ENCODE data around the gene RLN3.
"Not testable (repeated sequence)": the region's sequence is repeated elsewhere in the genome, so short reads cannot be mapped to it uniquely, and the experiment has no call there.

RLN3 gene

GRCh38 chr19:13995878-13996765, 31.8 kb upstream of the RLN3 start:
- no peak for DNase-seq

- DNase-seq: no peak
These were observed 30.9 kb upstream of the RLN3 start for GRCh38 chr19:13996928-13997630.

- no peak for DNase-seq
These were observed 30.4 kb upstream of the RLN3 start for GRCh38 chr19:13997631-13997962.

- no peak for DNase-seq
These were observed 29.5 kb upstream of the RLN3 start for GRCh38 chr19:13998426-13998825.

- no peak for DNase-seq
These were observed 28.9 kb upstream of the RLN3 start for GRCh38 chr19:13999085-13999484.

GRCh38 chr19:14000691-14001375, 27.1 kb upstream of the RLN3 start:
- no peak for DNase-seq

GRCh38 chr19:14002571-14003250, 25.2 kb upstream of the RLN3 start:
- peak; percentile 47 for DNase-seq

GRCh38 chr19:14003251-14004055, 24.5 kb upstream of the RLN3 start:
- peak; percentile 42 for DNase-seq

- DNase-seq: peak; percentile 27
These were observed 23.2 kb upstream of the RLN3 start for GRCh38 chr19:14004619-14005348.

- DNase-seq: peak; percentile 97
These were observed 22.4 kb upstream of the RLN3 start for GRCh38 chr19:14005349-14006084.

GRCh38 chr19:14006085-14006765, 21.7 kb upstream of the RLN3 start, which contains the start of gene RFX1:
TSS of gene RFX1 (minus strand) at chr19:14006320. CDS start at chr19:13993843, 12,477 bp downstream.
- DNase-seq: peak; percentile 99

GRCh38 chr19:14006766-14007562, 21.0 kb upstream of the RLN3 start:
- DNase-seq: no peak

- DNase-seq: no peak
These were observed 15.5 kb upstream of the RLN3 start for GRCh38 chr19:14012378-14012915.

GRCh38 chr19:14015524-14016035, 12.4 kb upstream of the RLN3 start:
- no peak for DNase-seq

- no peak for DNase-seq
These were observed 8.8 kb upstream of the RLN3 start for GRCh38 chr19:14019100-14019499.

- not testable (repeated sequence) for DNase-seq
These were observed 8.2 kb upstream of the RLN3 start for GRCh38 chr19:14019739-14020138.

- no peak for DNase-seq
These were observed 6.5 kb upstream of the RLN3 start for GRCh38 chr19:14021474-14021873.

- no peak for DNase-seq
These were observed 5.5 kb upstream of the RLN3 start for GRCh38 chr19:14022469-14022868.

All from activated CD4-positive, alpha-beta T cell treated with anti-CD3 and anti-CD28 coated beads, Interleukin-2, Interleukin-6, amounts not matched to agents 100 ng/mL and 50 ng/mL, durations not matched to agents 16 hours and 8 hours (primary cell).